Fibroblast of peridontal ligament (primary cell): ENCODE data around the gene ZNF217.
"Not testable (repeated sequence)": the region's sequence is repeated elsewhere in the genome, so short reads cannot be mapped to it uniquely, and the experiment has no call there.

Source experiments
- DNase-seq: peaks from one replicate; pipeline ENCODE4 v3.0.0-alpha.2; 2010; ENCODE audit errors: extremely low read depth

Gene ZNF217

GRCh38 chr20:53622247-53623133 lies 28.9 kb upstream of the ZNF217 start:
- peak; percentile 9 for DNase-seq

- peak; percentile 86 for DNase-seq
Observed at GRCh38 chr20:53621482-53622246, 28.0 kb upstream of the ZNF217 start.

GRCh38 chr20:53618490-53619000 lies 24.9 kb upstream of the ZNF217 start:
- not testable (repeated sequence) for DNase-seq

GRCh38 chr20:53617791-53618489 lies 24.3 kb upstream of the ZNF217 start:
- peak; percentile 48 for DNase-seq

- DNase-seq, result not testable (repeated sequence)
Observed at GRCh38 chr20:53616489-53616888, 22.9 kb upstream of the ZNF217 start.

GRCh38 chr20:53613748-53614147 lies 20.1 kb upstream of the ZNF217 start:
- peak; percentile 84 for DNase-seq

GRCh38 chr20:53612289-53612688 lies 18.6 kb upstream of the ZNF217 start:
- DNase-seq, result peak; percentile 10

- DNase-seq, result peak; percentile 99
Observed at GRCh38 chr20:53611449-53611894, 17.8 kb upstream of the ZNF217 start.

- DNase-seq, result peak; percentile 59
Observed at GRCh38 chr20:53609491-53610445, 16.1 kb upstream of the ZNF217 start.

- DNase-seq, result peak; percentile 25
Observed at GRCh38 chr20:53608456-53609452, 15.1 kb upstream of the ZNF217 start.

- no peak for DNase-seq
Observed at GRCh38 chr20:53608071-53608455, 14.4 kb upstream of the ZNF217 start.

GRCh38 chr20:53606364-53606985 lies 12.8 kb upstream of the ZNF217 start:
- DNase-seq, result peak; percentile 92

- not testable (repeated sequence) for DNase-seq
Observed at GRCh38 chr20:53605401-53605800, 11.8 kb upstream of the ZNF217 start.

GRCh38 chr20:53604846-53605245 lies 11.2 kb upstream of the ZNF217 start:
- DNase-seq, result not testable (repeated sequence)

- no peak for DNase-seq
Observed at GRCh38 chr20:53602661-53603060, 9.0 kb upstream of the ZNF217 start.

GRCh38 chr20:53599910-53600632 lies 6.4 kb upstream of the ZNF217 start:
- no peak for DNase-seq

GRCh38 chr20:53599378-53599777 lies 5.7 kb upstream of the ZNF217 start:
- DNase-seq, result no peak

GRCh38 chr20:53599044-53599362 lies 5.4 kb upstream of the ZNF217 start:
- no peak for DNase-seq
